ENCODE results near the gene OLFML2B.

Gene OLFML2B

GRCh38 chr1:162055062-162055461, 31.4 kb upstream of the OLFML2B start:
- TF ChIP-seq POLR2AphosphoS5 (IDR thresholded peaks at IDR 0.05; ENCODE audit: low read depth, low read length) (no peak), TAF1 (IDR thresholded peaks at IDR 0.05; ENCODE audit: borderline replicate concordance, insufficient read depth, low read length) (no peak), FOXP2 (optimal IDR thresholded peaks at IDR 0.05; ENCODE audit: borderline replicate concordance, extremely low read depth, extremely low read length, insufficient read depth) (no peak), SIN3A (IDR thresholded peaks at IDR 0.05; ENCODE audit: borderline replicate concordance, insufficient read depth, low read length) (no peak), REST (IDR thresholded peaks at IDR 0.05; ENCODE audit: insufficient read depth in 1 of 2, low read depth in 2 of 2, low read length in 2 of 2) (no peak)

GRCh38 chr1:162046921-162047320, 23.3 kb upstream of the OLFML2B start:
- TF ChIP-seq SIN3A (IDR thresholded peaks at IDR 0.05; ENCODE audit: borderline replicate concordance, insufficient read depth, low read length), result no peak
- TF ChIP-seq POLR2AphosphoS5 (IDR thresholded peaks at IDR 0.05; ENCODE audit: low read depth, low read length), result no peak
- TF ChIP-seq FOXP2 (optimal IDR thresholded peaks at IDR 0.05; ENCODE audit: borderline replicate concordance, extremely low read depth, extremely low read length, insufficient read depth), result no peak
- no peak for TF ChIP-seq REST (IDR thresholded peaks at IDR 0.05; ENCODE audit: insufficient read depth in 1 of 2, low read depth in 2 of 2, low read length in 2 of 2)
- TF ChIP-seq TAF1 (IDR thresholded peaks at IDR 0.05; ENCODE audit: borderline replicate concordance, insufficient read depth, low read length), result no peak

GRCh38 chr1:162042361-162042760, 18.7 kb upstream of the OLFML2B start:
- TF ChIP-seq SIN3A (IDR thresholded peaks at IDR 0.05; ENCODE audit: borderline replicate concordance, insufficient read depth, low read length) (no peak), TAF1 (IDR thresholded peaks at IDR 0.05; ENCODE audit: borderline replicate concordance, insufficient read depth, low read length) (no peak), REST (IDR thresholded peaks at IDR 0.05; ENCODE audit: insufficient read depth in 1 of 2, low read depth in 2 of 2, low read length in 2 of 2) (no peak), POLR2AphosphoS5 (IDR thresholded peaks at IDR 0.05; ENCODE audit: low read depth, low read length) (no peak), FOXP2 (optimal IDR thresholded peaks at IDR 0.05; ENCODE audit: borderline replicate concordance, extremely low read depth, extremely low read length, insufficient read depth) (no peak)

GRCh38 chr1:162040657-162041056, 17.0 kb upstream of the OLFML2B start:
- TF ChIP-seq TAF1 (IDR thresholded peaks at IDR 0.05; ENCODE audit: borderline replicate concordance, insufficient read depth, low read length), result no peak
- TF ChIP-seq REST (IDR thresholded peaks at IDR 0.05; ENCODE audit: insufficient read depth in 1 of 2, low read depth in 2 of 2, low read length in 2 of 2), result no peak
- no peak for TF ChIP-seq POLR2AphosphoS5 (IDR thresholded peaks at IDR 0.05; ENCODE audit: low read depth, low read length)
- no peak for TF ChIP-seq FOXP2 (optimal IDR thresholded peaks at IDR 0.05; ENCODE audit: borderline replicate concordance, extremely low read depth, extremely low read length, insufficient read depth)
- no peak for TF ChIP-seq SIN3A (IDR thresholded peaks at IDR 0.05; ENCODE audit: borderline replicate concordance, insufficient read depth, low read length)

- TF ChIP-seq TAF1 (IDR thresholded peaks at IDR 0.05; ENCODE audit: borderline replicate concordance, insufficient read depth, low read length) (no peak), FOXP2 (optimal IDR thresholded peaks at IDR 0.05; ENCODE audit: borderline replicate concordance, extremely low read depth, extremely low read length, insufficient read depth) (no peak), SIN3A (IDR thresholded peaks at IDR 0.05; ENCODE audit: borderline replicate concordance, insufficient read depth, low read length) (no peak), POLR2AphosphoS5 (IDR thresholded peaks at IDR 0.05; ENCODE audit: low read depth, low read length) (no peak), REST (IDR thresholded peaks at IDR 0.05; ENCODE audit: insufficient read depth in 1 of 2, low read depth in 2 of 2, low read length in 2 of 2) (no peak)
Observed at GRCh38 chr1:162040001-162040400, 16.3 kb upstream of the OLFML2B start.
